Vagina (tissue), 2 donors: ENCODE data around the gene PPM1M. TPM values are rescaled to one million over a fixed set of nuclear protein-coding genes. Genes with fewer than 3 reads are reported as not detected.

Experiments
- DNase-seq, 2 donors: peaks; one replicate each; pipeline ENCODE4 v3.0.0-alpha.2; 2017; ENCODE audit errors: extremely low spot score in 2 of 2
- H3K27ac ChIP-seq: fragments of 200-600 bp; sonication (generic); one replicate; pipeline ENCODE4 v1.5.1; 2019
- H3K27me3 ChIP-seq: fragments of 200-600 bp; sonication (generic); one replicate; pipeline ENCODE4 v1.5.1; 2019
- H3K36me3 ChIP-seq, 2 donors: fragments of 200-600 bp; sonication (generic); one replicate each; pipeline ENCODE4 v1.5.1; 2017 to 2019
- H3K4me1 ChIP-seq: fragments of 200-600 bp; sonication (generic); one replicate; pipeline ENCODE4 v1.5.1; 2019
- H3K4me3 ChIP-seq, 2 donors: fragments of 200-600 bp; sonication (generic); 1 replicate in 1 of 2; 2 replicates in 1 of 2; pipeline ENCODE4 v1.5.1; 2016 to 2019
- H3K9me3 ChIP-seq: fragments of 200-600 bp; sonication (generic); one replicate; pipeline ENCODE4 v1.5.1; 2019
- CTCF ChIP-seq, 3 experiments: fragments of 450-650 bp in 2 of 3; fragments of 200-600 bp in 1 of 3; sonication (generic) in 1 of 3; IDR thresholded peaks; one replicate each; pipeline ENCODE4 v1.5.1; 2017 to 2019; ENCODE audit warnings: antibody characterized with exemption in 3 of 3, mild to moderate bottlenecking in 2 of 3, moderate library complexity in 2 of 3
- POLR2A ChIP-seq, 2 donors: fragments of 450-650 bp; IDR thresholded peaks; one replicate each; pipeline ENCODE4 v1.6.1; 2017; ENCODE audit warnings: antibody characterized with exemption in 2 of 2, mild to moderate bottlenecking in 2 of 2, moderate library complexity in 2 of 2
- POLR2AphosphoS5 ChIP-seq, 2 donors: sonication (generic); formaldehyde crosslinking; IDR thresholded peaks; one replicate each; pipeline ENCODE4 v1.9.0; 2017; ENCODE audit warnings: antibody characterized with exemption in 2 of 2, mild to moderate bottlenecking in 2 of 2, low read depth in 1 of 2; ENCODE audit not compliant: insufficient read depth in 1 of 2
- intact Hi-C: fragments of 100-400 bp; cut with DNase I; formaldehyde crosslinking; loops from one replicate; pipeline ENCODE4 v1.15.1; 2023
- total RNA-seq: library from RNA; depleted of rRNA; stranded (reverse); fragments of >200 nt; gene quantifications from one replicate; pipeline ENCODE4 v1.2.3, GENCODE V29; 2016

The PPM1M gene
- total RNA-seq, 1 donor from 2014 or later = 25.0 TPM

- H3K27ac ChIP-seq = no peak overlapping the region
- no peaks in the 10 kb centered on the region for H3K27me3 ChIP-seq
- no peak for TF ChIP-seq POLR2A (IDR thresholded peaks at IDR 0.05)
- no peak for TF ChIP-seq CTCF (IDR thresholded peaks at IDR 0.05)
- TF ChIP-seq POLR2AphosphoS5 (IDR thresholded peaks at IDR 0.05; ENCODE audit: insufficient read depth in 1 of 2, low read depth in 1 of 2) = no peak
- H3K9me3 ChIP-seq = no peaks in the 10 kb centered on the region
- intact Hi-C loops = loop anchor here (5.0 kb wide), 1 partner anchor 111 kb away; no protein-coding TSS in a partner anchor
- H3K36me3 ChIP-seq = peaks cover 0 to 59% of the 10 kb centered on the region in 2 donors
- peaks cover 41% of the 10 kb centered on the region for H3K4me1 ChIP-seq
- H3K4me3 ChIP-seq = no peak overlapping the region
- DNase-seq = no peak
Observed at GRCh38 chr3:52230889-52231499, 14.6 kb upstream of the PPM1M start.

GRCh38 chr3:52231502-52232278 lies 13.9 kb upstream of the PPM1M start:
- Histone ChIP-seq H3K27ac (no peak overlapping the region), H3K4me1 (peaks cover 48% of the 10 kb centered on the region), H3K27me3 (no peaks in the 10 kb centered on the region), H3K36me3 (peaks cover 0 to 59% of the 10 kb centered on the region in 2 donors), H3K9me3 (no peaks in the 10 kb centered on the region), H3K4me3 (no peak overlapping the region)
- no peak for DNase-seq
- intact Hi-C loops = loop anchor here (5.0 kb wide), 1 partner anchor 111 kb away; no protein-coding TSS in a partner anchor
- TF ChIP-seq CTCF (IDR thresholded peaks at IDR 0.05) (peak; percentile 41 to 95 (median 74)), POLR2AphosphoS5 (IDR thresholded peaks at IDR 0.05; ENCODE audit: insufficient read depth in 1 of 2, low read depth in 1 of 2) (peak in 1 of 2 donors; percentile 25), POLR2A (IDR thresholded peaks at IDR 0.05) (no peak)

- DNase-seq = no peak
- H3K4me1 ChIP-seq = peaks cover 56% of the 10 kb centered on the region
- H3K9me3 ChIP-seq = no peaks in the 10 kb centered on the region
- no peak overlapping the region for H3K27ac ChIP-seq
- TF ChIP-seq POLR2A (IDR thresholded peaks at IDR 0.05) = no peak
- no peak for TF ChIP-seq CTCF (IDR thresholded peaks at IDR 0.05)
- no peak for TF ChIP-seq POLR2AphosphoS5 (IDR thresholded peaks at IDR 0.05; ENCODE audit: insufficient read depth in 1 of 2, low read depth in 1 of 2)
- H3K4me3 ChIP-seq = no peak overlapping the region
- intact Hi-C loops = loop anchor here (5.0 kb wide), 1 partner anchor 110 kb away; no protein-coding TSS in a partner anchor
- peaks cover 0 to 57% of the 10 kb centered on the region in 2 donors for H3K36me3 ChIP-seq
- no peaks in the 10 kb centered on the region for H3K27me3 ChIP-seq
Observed at GRCh38 chr3:52232279-52233107, 13.1 kb upstream of the PPM1M start.

- TF ChIP-seq CTCF (IDR thresholded peaks at IDR 0.05) = no peak
- no peak for TF ChIP-seq POLR2A (IDR thresholded peaks at IDR 0.05)
- no peak for TF ChIP-seq POLR2AphosphoS5 (IDR thresholded peaks at IDR 0.05; ENCODE audit: insufficient read depth in 1 of 2, low read depth in 1 of 2)
- no peaks in the 10 kb centered on the region for H3K9me3 ChIP-seq
- intact Hi-C loops = loop anchor here (5.0 kb wide), 1 partner anchor 109 kb away; no protein-coding TSS in a partner anchor
- H3K27ac ChIP-seq = no peak overlapping the region
- DNase-seq = no peak
- H3K4me1 ChIP-seq = peaks cover 62% of the 10 kb centered on the region
- H3K4me3 ChIP-seq = no peak overlapping the region
- peaks cover 0 to 52% of the 10 kb centered on the region in 2 donors for H3K36me3 ChIP-seq
- H3K27me3 ChIP-seq = no peaks in the 10 kb centered on the region
Observed at GRCh38 chr3:52233108-52233591, 12.4 kb upstream of the PPM1M start.
